Superior temporal gyrus (tissue), 1 donor: ENCODE data around the gene ASNS.

Experiments
- DNase-seq: peaks from one replicate; pipeline ENCODE4 v3.0.0-alpha.2; 2016; ENCODE audit errors: extremely low spot score

Gene ASNS

GRCh38 chr7:97842772-97843345, 29.3 kb downstream of the ASNS start:
- no peak for DNase-seq

DNA sequence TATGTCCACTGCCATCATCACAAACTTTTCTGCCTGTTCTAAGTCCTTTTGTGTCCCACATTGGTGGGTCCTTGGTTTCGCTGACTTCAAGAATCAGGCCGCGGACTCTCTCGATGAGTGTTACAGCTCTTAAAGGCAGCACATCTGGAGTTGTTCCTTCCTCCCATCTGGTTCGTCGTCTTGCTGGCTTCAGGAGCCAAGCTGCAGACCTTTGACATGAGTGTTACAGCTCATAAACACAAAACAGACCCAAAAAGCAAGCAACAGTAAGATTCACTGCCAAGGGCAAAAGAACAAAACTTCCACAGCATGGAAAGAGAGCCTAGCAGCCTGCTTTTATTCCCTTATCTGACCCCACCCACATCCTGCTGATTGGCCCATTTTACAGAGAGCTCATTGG, 30.2 kb downstream of the ASNS start:
- no peak for DNase-seq

- DNase-seq: peak; percentile 88
Observed at GRCh38 chr7:97835296-97836138, 36.7 kb downstream of the ASNS start.

GRCh38 chr7:97819161-97819560, 53.0 kb downstream of the ASNS start:
- no peak for DNase-seq

- DNase-seq: no peak
Observed at GRCh38 chr7:97818066-97818663, 54.0 kb downstream of the ASNS start.
